Suprapubic skin (tissue), 4 donors: Measurements from ENCODE around the gene UBE2E2.

Source experiments
- CTCF ChIP-seq, 2 donors: fragments of 200-600 bp in 1 of 2; fragments of 450-650 bp in 1 of 2; sonication (generic) in 1 of 2; IDR thresholded peaks; one replicate each; pipeline ENCODE4 v1.5.1; 2016 to 2019; ENCODE audit warnings: antibody characterized with exemption in 2 of 2, mild to moderate bottlenecking in 1 of 2, moderate library complexity in 1 of 2
- EP300 ChIP-seq: sonication (generic); formaldehyde crosslinking; IDR thresholded peaks from one replicate; pipeline ENCODE4 v1.6.1; 2017; ENCODE audit warnings: antibody characterized with exemption
- POLR2AphosphoS5 ChIP-seq, 3 donors: sonication (generic); formaldehyde crosslinking; IDR thresholded peaks; one replicate each; pipeline ENCODE4 v1.6.1; 2017; ENCODE audit warnings: antibody characterized with exemption in 3 of 3

DNA sequence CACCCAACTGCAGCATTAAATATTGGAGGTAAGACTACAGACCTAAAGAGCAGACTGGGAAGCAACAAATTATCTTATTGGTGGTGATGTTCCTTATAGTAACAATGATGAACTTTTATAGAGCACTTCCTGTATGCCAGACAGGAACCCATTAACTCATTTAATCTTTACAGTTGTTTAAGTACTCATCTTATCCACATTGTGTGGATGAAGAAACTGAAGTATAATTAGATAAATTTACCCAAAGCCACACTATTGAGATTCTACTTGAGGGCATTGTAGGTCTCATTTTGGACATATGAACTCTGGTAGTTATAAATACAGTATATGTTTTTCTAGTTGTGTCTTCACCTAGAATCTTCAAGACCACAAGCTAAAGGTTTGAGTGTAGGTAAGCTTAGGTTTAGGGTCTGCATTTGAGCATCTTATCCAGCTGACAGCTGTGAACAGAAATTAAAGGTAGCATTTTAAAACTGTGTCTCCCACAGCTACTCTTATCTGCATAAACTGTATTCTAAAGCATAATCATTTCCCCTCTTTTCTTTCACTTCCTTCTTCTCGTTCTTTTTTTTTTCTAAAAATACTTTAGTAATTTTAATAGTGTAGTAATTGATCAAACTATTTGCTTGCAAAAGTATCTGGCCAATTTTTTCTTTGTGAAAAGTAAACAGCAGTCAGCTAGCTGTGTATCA, 138.2 kb downstream of the UBE2E2 start:
- TF ChIP-seq CTCF (IDR thresholded peaks at IDR 0.05) (no peak), POLR2AphosphoS5 (IDR thresholded peaks at IDR 0.05) (no peak), EP300 (no peak)
